Umbilical cord (tissue), 2 donors: ENCODE results near the gene RASGRF1. TPM values are rescaled to one million over a fixed set of nuclear protein-coding genes. Genes with fewer than 3 reads are reported as not detected.

ENCODE experiments used
- DNase-seq: peaks from one replicate; pipeline ENCODE4 v3.0.0-alpha.2; 2015; ENCODE audit warnings: low spot score
- total RNA-seq: library from RNA; depleted of rRNA; stranded (reverse); fragments of >200 nt; gene quantifications from one replicate; pipeline ENCODE4 v1.2.3, GENCODE V29; 2014; ENCODE audit warnings: low replicate concordance; ENCODE audit not compliant: insufficient read depth

Gene RASGRF1
- total RNA-seq, 1 donor from 2014 or later, result 1.7 TPM

DNA sequence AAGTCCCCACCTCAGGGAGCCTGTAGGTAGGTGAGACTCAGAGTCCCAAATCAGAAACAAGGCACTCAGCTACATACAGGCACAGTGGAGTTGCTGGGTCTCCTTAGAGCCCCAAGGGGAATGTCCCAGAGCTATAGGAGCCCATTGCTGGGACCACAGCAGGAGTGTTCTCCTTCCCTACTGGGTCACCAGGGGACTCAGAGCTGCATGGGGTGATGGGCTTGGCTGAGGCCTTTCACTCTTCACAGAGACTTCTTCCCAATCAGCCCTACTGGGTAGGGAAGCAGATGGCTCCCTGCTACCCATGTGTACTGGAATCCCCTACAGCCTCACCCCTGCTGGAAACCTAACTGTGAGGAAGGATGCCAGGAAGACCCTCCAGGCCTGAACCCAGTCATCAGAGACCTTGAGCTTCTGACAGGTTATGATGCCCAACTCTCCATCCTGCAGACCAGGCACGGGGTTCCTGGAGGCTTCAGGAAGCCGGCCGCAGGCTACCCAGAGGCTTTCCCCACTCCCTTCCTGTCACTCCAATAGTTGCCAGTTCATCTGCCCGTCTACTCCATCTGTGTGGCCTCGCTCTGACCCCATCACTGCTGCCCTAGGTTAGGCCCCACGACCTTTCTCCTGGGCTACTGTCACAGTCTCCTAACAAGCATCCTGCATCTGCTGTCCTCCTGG lies 24.0 kb downstream of the RASGRF1 start:
- no peak for DNase-seq

DNA sequence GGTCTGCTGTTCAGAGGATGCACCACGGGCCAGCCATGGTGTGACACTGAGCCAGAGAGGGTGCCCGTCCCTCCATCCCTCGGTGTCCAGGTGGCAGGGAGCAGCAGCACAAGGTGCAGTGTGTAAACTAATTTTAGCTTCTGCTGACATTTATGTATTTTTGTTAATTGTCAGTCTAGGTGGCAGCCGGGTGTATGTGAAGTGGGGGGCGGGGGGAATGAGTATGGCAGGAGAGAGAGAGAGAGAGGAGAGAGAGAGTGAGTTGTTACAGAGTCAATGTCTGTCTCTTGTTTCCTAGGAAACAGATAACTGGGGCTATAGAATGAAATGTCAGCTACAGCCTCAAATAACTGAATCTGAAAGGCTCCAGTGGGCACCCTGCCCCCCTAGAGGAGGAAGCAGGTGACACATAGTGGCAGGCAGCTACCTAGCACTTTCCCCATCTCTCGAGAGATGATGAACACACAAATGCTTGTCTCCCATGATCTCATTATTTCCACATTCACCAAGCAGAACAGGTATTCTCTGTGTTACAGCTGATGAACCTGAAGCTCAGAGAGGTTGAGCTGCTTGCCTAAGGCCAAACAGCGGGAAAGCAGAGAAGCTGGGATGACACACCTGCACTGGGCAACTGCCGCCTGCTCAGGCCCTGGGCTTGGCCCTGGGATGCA lies 24.7 kb downstream of the RASGRF1 start:
- no peak for DNase-seq

DNA sequence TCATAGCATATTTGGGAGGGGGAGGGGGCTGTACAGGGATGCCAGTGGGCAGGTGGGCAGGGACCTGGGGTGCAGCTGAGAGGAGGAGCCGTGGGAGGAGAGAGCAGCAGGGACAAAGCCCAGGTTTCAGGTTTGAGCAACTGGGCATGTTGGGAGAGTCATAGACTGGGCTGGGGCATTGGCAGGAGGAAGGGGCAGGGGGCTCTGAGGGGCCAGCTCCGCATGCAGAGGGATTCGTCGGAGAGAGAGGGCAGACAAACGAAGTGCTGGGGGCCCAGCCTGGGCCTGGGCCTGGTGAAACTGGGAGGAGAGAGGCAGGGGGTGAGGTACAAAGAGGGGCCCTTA lies 25.2 kb downstream of the RASGRF1 start:
- no peak for DNase-seq

DNA sequence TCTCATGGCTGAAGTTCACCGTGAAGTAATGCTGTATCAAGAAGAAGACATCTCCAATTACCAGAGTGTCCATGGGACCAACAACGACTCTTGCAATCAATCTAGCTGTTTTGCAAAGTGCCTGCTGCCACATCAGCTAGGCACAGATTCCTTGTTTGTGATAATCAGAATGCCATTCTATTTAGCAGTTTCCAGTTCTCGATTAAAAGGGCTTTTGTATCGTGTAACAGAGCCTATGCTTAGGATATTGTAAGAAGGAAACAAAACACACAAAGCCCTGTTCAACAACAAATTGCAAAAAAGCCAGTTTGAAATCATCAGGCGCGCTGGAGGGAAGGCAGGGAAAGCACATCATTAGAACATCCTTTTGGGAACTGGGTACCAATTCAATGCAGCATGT lies 26.1 kb downstream of the RASGRF1 start:
- DNase-seq, result no peak

DNA sequence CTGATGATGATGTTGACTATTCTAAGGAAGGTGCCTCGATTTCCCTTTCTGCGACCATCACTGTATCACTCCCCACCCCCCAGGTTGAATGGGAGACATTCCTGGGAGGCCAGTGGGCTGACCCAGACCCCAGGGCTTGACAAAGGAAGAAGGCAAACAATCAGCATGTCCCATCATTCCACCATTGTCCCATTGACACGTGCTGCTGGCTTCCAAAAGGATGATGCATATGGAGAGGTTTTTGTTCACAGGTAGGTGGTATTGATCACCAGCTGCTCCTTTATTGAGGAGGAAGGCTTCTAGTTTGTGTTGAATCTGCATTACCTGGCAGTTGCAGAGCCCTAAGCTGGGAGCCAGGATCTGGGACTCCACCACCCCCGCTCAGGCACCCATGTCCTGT lies 30.4 kb downstream of the RASGRF1 start:
- DNase-seq, result no peak

DNA sequence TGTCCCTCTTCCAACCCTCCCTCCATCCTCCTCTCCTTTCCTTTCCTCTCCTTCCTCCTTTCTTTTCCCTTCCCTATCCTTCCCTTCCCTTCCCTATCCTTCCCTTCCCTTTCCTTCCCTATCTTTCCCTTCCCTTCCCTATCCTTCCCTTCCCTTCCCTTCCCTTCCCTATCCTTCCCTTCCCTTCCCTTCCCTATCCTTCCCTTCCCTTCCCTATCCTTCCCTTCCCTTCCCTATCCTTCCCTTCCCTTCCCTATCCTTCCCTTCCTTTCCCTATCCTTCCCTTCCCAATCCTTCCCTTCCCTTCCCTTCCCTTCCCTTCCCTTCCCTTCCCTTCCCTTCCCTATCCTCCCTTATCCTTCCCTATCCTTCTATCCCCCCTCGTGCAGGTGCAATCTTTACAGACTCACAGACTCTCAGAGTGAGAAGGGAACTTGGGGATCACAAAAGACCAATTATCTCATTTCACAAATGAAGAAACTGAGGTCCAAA lies 31.5 kb downstream of the RASGRF1 start:
- no peak for DNase-seq

DNA sequence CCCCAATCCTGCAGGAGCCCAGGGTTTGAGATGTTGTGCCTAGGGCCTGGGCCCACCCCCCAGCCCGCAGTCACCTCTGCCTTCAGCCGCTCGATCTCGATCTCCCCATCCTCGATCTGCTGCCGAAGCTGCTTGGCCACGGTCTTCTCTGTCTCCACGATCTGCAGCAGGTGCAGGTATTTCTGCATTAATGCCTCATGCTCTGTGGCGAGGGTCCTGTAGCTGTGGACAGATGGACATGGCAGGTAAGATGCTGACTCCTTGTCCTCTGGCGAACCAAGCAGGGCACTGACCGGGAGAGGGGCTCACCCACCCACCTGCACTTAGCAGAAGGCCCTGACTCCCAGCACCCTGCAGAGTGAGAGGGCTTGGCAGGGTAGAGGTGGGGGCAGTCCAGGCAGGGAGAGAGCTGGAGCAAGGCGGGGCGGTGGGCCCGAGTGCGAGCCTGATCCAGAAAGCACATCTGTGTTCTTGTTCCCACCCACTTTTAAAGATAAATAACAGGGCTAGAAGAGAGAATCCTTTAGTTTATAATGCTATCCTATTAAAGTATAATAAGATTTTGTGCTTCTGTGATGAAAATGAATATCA lies 32.2 kb downstream of the RASGRF1 start:
- no peak for DNase-seq

DNA sequence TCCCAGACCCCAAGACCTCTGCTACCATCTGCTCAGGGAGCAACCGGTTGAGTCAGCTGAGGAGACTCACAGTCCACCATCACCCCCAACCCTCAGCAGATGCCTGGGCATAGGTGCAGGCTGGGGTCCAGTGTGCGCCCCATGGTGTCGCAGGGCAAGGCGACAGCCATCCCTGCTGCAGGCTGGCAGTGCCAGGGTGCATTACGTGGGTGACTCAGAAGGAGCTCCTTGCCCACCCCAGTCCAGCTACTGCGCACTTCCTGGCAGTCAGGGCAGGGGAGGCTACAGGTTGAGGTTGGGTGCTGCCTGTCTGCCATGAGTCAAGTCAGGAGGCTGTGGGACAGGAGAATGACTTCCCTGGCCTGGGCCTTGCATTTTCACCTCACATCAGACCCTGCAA lies 33.5 kb downstream of the RASGRF1 start:
- DNase-seq, result no peak

DNA sequence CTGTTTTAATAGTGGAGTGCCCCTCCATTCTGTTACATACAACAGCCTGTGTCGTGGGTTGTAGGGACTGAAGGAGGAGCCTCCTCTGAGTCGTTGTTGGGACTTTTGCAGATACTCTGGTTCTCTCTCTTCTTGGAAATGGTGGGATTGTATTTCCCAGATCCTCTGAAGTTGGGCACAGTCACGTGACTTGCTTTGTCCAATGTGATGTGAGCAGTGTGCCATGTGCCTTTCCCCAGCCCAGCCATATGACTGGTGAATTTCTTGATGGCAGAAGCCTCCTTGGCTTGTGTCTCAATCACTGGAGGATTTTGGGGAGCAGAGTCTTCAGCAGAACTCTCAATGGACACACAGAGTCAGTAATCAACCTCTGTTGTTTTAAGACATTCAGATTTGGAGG lies 36.2 kb downstream of the RASGRF1 start:
- no peak for DNase-seq

DNA sequence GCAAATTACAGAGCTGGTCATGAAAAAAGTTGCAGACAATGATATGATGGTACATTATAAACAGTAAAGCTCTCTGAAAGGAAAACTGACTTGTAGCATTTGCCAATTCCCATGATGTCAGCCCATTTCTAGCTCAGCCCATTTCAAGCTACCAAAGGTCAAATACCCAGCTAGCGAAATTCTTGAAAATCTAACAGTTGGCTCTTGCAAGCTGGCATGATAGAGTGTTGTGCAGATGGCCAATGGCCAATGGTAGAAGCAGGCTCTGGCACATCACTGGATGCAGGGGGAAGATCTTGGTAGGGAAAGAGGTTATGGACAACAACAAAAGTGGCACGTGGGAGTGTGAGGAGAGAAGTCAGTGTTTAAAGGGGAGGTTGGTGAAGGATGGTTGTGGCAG lies 36.7 kb downstream of the RASGRF1 start:
- DNase-seq, result no peak

DNA sequence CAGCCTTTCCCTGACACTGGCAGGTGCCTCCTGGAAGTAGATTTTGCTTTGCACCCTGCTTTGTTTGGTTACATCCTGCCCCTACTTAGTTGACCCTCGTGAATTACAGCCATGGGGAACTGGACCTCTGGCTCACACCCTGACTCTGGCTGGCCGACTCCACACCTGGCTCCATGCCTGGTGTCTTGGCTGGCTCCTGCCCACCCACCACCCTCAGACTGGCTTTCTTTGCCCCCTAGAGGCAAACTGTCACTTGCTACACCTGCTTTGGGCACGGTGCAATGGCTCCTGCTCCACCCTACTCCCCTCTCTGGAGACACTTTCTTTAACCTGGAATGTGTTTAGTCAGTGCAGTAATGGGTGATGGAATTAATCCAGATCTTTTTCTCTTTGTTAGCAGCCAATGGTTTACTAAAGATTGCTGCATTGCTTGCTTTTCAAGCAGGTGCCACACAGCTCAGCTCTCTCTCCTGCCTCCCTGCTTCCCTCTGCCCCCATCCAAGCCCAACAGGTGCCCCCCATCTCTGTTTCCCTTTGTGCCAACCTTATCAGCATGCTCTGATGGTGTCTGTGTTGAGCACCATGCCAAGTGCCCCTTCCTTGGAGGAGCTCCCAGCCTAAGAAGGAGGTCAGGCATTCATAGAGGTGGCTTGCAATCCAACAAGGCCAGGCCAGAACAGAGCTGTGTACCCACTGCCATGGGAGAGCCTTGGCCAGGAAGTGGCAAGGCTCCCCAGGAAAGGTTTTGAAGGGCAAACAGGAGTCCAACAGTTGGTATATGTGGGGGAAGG lies 38.4 kb downstream of the RASGRF1 start:
- no peak for DNase-seq

DNA sequence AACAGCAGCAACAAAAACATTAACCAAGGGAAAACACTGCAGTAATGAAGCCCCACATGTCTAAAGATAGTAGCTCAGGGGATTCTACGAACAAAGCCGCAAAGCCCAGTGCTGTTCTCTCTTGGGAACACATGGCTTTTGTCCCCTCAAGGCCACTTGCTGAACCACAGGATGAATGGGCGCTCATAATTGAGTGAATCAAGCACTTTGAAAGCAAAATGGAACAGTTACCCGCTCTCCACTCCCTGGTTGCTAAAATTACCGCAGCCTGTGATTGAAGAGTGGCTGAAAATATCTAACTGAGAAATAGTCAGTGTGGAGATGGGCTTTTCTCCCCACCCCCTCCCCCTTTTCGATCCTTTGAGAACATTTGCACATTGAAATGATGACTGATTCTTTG lies 39.6 kb downstream of the RASGRF1 start:
- no peak for DNase-seq

DNA sequence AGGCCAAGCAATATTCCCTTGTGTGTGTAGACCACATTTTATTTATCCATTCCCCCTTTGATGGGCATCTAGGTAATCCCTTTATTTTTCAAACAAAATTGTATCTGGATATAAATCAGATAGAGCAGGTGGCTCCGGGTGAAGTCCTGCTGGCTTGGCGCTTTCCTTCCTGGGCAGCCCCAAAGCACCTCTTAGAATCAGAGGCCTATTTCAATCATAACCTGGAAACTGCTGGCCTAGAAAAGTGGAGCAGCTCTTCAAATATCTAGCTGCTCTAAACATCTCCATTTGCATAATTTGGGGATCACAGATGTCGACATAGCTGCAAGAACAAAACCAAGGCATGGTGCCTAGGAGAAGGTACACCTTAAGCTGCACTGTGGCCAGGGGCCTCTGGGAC lies 40.2 kb downstream of the RASGRF1 start:
- no peak for DNase-seq

DNA sequence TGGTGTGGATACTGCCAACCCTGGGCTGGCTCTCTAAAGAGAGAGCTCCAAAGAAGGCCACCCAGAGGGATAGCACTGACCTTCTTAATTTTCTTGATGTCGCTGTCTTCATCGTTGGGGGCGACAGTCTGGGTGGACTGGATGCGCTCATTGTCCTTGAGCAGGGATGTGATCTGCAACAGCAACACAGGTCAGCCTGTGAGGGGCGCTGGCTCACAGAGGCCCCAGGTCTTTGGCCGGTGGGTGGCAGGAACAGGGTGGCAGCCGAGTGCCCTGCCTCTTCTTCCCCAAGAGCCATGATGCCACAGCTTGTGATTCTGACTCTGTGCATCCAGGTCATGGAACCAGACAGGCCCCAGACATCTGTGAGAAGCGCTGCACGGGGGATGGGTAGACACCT lies 41.2 kb downstream of the RASGRF1 start:
- no peak for DNase-seq

DNA sequence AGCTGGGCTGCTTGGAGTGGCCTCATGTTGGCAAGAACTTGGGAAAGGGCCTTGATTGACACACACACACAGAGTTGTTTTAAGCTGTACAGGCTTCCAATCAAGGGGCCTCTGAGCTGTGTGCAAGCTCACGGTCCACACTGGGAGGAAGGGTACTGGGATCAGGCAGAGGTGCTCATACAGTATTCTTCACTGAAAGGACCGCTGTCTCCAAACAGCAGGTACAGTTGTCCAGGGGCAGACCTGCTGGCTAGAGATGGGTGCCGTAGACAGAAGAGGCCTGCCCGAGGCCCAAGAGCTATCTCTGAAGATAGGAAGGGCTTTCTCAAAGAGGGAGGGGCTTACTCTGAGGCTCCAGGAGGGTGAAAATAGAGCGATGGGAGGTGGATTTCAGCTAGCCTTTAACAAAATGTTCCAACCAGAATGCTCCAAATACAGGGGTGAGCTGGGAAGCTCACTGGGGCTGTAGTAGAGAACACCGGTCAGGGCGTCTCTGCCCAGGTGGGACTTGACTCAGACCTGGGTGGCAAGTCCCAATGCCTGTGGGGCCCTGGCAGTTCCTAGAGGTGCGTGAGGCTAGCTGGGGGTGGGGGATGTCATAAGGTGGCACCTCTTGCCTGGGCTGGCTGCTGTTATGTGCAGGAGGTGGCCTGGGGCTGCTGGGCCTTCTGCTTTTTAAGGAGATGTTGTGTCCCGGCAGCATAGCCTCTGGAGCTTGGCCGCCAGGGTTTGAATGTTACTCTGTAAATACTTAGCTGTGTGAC lies 42.7 kb downstream of the RASGRF1 start:
- no peak for DNase-seq

DNA sequence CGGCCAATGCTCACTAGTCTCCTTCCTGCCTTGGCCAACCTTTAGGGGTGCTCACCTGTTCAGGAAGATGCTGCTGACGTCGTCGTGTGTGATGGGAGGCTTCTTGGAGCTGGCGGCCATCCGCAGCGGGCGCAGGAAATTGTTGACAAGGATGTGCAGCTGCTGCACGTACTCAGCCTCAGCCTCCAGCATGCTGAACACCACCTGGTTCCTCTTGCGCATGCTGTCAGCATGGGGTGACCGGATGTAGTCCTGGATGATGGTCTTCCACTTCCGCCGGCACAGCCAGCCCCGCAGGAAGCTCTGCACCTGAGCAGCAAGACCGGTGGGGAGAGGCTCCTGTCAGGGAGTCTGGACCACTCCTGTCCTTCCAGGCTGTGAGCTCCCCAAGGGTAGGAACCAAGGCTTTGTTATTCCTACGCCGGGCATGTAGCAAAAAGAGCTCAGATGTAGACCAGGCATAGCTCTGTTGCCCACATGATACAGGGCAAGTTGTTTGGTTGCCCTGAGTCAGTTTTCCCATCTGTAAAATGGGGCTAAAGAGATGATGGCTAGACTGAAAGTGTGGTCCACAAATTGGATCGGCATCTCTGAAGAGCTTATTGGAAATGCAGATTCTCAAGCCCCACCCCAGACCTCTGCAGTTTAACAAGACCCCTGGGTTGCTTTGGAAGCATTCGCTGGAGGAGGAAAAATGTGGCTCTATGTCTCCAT lies 43.7 kb downstream of the RASGRF1 start:
- no peak for DNase-seq

DNA sequence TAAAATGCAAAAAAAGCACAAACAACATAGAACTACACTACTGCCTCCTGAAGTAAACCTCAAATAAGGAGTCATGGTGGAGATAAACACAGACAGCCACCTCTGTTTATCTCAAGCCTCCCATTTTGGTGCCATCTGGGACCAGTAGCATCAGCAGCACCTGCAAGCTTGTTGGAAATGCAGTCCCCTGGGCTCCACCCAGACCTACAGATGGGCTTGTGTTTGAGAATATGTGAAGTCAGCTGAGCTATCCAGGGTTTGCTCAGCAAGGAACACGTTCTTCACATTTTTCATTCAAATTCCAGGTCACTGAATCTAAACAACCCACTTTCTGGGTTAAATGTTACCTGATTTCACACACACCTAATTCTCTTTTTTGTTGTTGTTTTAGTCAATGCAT lies 45.5 kb downstream of the RASGRF1 start:
- DNase-seq, result no peak

DNA sequence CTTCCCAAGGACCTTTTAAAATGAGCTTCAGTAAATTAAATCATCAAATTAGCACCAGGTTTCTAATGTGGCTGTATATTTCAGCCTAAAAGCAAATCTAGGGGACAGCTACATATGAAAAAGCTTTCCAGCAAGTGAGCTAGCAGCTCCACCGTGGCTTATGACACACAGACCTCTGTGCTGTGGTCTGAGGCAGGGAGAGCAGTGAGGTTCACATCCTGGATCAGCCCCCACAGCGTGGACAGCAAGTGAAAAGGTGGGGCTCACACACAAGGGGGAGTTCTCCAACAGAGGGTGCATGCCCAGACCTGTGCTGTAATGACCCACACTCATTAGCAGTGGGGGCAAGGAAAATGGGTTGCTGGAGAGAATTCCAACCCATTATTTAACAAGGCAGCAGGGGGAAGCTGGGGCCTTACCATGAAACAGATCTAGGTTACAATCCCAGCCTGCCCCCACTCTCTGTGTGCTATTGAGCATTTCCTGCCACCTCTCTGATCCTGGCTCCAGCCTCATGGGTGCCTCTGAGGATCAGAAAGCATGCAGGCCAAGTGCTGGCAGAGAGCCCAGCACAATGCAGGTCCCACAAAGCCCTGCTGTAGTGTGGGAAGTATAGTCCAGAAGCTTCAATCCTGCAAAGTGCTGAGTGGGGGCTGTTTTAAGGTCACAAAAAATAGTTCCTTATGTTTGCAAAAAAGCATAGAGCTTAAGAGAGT lies 48.2 kb downstream of the RASGRF1 start:
- no peak for DNase-seq

DNA sequence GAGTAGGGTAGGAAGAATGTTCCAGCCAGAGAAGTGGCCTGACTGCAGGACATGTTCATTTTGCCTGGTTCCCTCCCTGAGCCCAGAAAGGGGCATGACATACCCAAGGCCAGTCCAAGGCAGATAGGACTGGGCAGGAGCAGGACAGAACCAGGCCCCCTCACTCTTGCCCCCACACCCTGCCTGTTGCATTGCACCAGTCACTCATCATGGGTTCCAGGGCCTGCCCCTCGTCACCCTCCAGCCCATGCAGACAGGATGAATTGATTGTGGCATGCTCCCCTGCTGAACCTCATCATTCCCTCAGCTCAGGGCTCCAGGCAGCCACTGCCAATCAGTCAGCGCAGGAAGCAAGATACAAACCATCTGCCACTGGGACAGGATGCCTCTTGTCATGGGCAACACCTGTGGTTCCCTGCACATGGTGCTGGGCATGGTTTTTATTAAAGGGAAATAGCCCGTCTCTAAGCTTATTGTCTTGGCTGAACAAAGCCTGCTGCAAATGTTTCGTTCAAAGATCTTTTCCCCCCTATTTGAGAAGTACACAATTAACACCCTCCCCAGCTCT lies 48.9 kb downstream of the RASGRF1 start:
- no peak for DNase-seq

DNA sequence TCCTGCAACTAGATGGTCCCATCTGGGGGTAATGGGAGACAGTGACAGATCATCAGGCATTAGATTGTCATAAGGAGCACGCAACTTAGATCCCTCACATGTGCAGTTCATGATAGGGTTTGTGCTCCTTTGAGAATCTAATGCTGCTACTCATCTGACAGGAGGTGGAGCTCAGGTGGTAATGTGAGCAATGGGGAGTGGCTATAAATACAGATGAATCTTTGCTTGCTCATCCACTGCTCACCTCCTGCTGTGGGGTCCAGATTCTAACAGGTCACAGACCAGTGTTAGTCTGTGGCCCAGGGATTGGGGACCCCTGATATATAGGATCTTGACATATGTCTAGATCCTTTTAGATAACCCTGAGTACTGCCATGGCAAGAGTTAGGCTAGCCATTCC lies 52.7 kb downstream of the RASGRF1 start:
- DNase-seq, result no peak
